Stimulated activated CD4-positive, alpha-beta T cell treated with anti-CD3 and anti-CD28 coated beads, Interleukin-4, amount 100 ng/mL, for 4 hours (primary cell): ENCODE measurements around the gene SCARB1.

Experiments
- DNase-seq, 2 experiments: peaks; one replicate each; pipeline ENCODE4 v3.0.0-alpha.2; 2020

Gene SCARB1

DNA sequence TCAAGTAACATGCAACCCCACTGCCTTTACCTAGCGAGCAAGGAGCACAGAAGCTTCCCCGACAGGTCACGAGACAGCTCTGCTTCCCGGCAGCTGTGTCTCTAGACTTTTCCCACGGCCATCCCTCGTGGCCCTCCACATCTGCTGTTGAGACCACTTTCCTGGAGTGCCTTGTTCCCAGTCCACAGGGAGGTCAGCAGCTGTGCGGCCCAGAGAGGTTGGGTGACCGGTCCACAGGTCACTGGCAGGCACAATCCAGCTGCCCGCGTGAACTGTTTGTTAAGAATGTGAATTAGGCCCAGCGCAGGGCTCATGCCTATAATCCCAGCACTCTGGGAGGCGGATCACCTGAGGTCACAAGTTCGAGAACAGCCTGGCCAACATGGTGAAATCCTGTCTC, 71.5 kb downstream of the SCARB1 start:
- DNase-seq = no peak

DNA sequence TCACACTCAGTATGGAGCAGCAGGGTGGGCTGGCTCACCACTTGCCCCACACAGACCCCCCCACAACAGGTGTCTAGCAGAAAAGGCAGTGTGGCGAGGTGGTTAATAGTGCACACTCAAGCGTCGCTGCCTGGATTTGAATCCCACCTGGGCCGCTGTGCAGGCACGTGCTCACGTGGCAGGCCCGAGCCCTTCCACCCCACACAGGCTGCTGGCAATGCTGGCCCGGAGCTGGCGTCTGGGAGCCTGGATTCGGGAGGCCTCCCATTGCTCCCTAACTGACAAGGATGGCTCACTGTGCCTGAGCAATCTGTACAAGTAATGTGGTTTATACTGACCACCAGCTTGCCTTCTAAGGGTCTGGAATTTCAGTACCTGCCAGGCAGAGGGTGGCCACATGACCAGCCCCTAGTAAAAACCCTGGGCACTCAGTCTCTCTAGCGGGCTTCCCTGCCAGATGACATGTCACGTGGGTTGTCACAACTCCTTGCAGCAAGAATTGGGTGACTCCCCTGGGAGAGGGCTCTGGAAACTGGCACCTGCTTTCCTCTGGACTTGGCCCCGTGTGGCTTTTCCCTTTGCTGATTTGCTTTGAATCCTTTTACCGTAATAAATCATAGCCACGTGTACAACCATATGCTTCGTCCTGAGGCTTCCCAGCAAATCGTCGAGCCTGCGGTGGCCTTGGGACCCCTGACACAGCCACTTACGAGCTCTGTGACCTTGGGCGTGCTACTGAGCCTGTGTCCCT, 72.8 kb downstream of the SCARB1 start:
- no peak for DNase-seq

DNA sequence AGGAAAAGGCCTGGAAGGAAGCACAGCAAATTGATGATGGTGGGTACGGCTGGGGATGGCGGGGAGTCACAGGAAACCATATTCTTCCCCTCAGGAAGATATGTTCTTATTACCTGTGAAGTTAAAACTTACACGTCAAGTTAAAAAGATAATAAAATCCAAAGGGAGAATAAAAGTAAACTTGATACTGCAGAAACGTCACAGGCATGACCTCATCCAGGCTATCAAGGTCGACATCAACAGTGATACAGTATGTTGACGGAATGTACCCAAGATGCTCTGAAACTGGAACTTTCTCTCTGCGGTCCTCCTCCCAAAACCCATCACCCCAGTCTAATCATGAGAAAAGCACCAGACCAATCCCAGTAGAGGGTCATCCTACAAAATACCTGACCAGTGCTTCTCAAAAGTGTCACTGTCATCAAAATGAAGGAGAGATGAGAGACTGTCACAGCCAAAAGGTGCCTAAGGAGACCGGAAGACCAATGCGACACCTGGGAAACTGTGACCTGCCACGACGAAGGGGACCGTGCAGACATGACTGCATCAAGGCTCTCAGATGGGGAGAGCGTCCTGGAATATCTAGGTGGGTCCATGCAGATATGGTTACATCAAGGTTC, 74.6 kb downstream of the SCARB1 start:
- no peak for DNase-seq

DNA sequence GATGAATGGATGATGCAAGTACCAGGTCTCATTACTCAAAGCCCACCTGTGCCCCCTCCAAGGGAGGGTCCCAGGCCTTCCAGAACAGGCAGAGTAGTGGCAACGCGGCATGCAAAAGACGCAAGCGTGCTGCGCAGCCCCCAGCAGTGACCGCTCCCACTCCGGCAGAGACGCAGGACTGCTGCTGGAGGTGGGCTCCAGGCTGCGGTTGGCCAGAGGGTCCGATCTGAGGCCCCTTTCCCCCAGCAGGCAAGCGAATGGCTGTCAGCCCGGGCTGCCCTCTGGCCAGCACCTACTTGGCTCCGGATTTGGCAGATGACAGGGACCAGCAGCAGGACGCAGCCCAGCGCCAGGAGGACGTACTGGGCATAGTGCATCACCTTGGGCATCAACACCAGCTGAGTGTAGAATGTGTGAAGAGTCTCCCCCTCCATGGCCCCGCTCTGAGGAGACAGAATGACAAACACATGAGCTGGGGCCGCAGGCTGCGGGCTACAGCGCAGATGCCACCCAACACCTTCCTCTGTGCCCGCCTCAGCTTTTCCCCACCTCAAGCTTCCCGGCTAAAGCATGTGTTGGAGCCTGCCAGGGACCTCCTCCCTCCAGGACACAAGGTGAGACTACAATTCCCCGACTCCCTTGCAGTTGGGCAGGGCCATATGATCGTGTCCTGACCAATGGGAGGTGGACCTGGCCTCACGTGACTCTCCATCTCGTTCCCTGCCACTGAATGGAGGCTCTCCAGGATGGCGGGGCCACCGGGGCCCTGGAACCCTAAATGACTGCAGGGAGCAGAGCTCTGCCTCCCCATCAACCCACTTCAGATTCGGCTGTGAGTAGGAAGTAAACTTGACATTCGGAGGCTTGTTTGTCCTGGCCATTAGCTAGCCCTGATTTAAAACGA, 77.4 kb downstream of the SCARB1 start:
- DNase-seq = no peak

DNA sequence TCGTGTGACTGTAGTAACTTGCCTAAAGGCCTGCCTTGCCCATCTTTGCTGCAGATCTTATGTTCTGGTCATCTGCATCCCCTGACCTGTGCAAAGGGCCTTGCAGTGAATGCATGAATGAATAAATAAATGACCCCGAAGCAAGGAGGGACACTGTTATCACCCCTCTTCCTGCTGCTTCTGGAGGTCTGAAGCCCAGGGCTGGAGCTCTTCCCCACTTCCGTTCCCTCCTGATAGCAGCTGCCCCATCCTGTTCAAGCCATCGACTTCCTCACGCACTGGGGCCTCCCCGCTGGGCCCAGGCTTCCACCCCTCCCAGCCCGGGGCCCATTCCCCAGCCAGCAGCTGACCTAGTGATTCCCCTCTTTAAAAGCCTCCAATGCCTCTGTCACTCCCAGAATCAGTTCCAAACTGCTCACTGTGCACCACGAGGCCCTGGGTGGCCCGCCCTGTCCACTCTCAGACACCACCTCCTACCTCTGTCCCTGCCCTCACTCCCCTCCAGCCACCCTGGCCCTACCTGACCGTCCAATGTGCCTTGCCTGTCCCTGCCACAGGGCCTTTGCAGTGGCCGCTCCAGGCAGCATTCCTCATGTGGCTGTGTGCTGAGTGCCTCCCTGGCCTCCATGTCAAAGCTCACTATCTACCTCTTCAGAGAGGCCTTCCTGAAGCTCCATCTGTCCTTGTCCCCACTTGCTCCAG, 78.6 kb downstream of the SCARB1 start:
- no peak for DNase-seq

DNA sequence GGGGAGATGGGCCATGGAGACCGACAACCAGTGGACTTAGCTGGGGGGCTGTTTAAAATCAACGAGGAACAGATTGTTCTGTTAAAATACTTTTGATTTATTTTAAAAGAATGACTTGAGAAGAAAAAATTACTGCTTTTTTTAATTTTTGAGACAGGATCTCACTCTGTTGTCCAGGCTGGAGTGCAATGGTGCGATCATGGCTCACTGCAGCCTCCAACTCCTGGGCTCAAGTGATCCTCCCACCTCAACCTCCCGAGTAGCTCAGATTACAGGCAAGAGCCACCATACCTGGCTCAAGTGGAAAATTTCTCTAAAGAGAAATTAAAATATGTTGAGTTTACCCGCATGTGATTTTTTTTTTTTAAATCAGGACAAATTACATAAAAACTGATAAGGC, 80.6 kb downstream of the SCARB1 start:
- no peak for DNase-seq

DNA sequence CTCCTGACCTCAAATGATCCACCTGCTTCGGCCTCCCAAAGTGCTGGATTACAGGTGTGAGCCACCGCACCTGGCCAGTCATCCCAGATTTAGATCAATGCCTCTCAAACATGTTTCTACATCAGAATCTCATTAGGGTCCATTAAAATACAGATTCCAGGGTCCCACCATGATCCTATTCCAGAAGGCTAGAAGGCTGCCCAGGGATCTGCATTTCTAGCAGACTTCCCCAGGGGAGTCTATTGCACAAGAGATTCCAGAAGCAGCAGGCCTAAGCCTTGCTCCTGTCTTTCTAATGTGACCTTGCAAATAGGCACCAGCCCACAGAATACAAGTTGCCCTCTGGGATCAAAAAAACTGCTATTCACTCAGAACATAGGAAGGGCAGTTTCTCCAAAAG, 81.5 kb downstream of the SCARB1 start:
- no peak for DNase-seq

DNA sequence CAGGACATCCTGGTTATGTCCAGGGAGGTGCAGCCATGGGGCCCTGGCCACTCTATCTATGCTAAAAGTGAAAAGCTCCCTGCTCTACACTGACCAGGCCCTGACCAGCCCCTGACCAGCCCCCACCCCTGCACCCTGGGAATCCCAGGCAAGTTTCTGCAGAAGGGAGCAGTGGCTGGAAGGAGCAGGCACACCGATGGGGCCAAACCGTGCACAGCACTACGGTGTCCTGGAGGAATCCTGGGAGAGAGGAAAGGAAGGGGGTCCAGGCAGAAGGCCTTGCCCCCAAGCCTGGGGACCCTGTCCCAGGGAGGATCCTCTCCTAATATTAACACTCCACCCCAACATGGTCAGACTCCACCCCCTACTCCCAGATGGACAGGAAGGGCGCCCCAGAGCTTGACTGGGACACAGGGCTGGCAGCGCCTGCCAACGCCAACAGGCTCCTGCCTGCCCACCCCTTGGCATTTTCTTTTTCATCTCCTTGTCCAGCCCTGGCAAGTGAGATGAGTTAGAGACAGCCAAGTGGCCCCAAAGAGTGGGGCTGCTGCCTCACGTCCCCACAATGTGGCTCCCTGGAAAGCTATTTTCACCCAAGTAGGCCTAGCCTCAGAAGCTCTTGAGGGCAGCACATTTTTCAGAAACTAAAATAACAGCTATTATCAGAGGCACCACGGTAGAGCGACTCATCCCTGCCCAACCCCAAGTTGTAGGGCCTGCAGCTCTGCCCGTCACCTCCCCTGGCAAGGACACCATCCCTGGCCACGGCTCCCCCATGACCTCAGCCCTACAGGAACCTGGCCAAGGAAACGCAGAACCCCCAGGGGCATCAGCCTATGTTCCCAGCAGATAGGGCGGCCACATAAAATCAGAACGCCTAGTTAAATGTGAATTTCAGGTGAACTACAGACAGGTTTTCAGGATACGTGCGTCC, 82.6 kb downstream of the SCARB1 start:
- DNase-seq = no peak

DNA sequence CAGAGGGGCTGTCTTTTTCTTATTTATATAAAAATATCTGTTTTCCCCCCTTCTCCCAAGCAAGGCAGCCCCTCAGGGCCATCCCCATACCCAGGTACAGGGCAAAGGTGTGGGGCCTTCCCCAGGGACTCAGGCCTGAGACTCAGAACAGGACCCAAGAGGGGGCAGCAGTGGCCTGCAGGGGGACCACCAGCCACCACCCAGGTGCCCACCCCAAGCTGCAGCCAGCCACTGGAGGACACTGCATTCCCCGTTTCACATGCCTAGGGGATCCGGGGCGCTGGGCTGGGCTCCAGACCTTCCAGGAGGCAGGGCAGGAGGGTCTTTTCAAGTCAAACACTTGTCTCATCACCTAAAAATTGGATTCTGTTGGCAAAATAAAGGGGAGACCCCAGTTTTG, 83.3 kb downstream of the SCARB1 start:
- DNase-seq = no peak

DNA sequence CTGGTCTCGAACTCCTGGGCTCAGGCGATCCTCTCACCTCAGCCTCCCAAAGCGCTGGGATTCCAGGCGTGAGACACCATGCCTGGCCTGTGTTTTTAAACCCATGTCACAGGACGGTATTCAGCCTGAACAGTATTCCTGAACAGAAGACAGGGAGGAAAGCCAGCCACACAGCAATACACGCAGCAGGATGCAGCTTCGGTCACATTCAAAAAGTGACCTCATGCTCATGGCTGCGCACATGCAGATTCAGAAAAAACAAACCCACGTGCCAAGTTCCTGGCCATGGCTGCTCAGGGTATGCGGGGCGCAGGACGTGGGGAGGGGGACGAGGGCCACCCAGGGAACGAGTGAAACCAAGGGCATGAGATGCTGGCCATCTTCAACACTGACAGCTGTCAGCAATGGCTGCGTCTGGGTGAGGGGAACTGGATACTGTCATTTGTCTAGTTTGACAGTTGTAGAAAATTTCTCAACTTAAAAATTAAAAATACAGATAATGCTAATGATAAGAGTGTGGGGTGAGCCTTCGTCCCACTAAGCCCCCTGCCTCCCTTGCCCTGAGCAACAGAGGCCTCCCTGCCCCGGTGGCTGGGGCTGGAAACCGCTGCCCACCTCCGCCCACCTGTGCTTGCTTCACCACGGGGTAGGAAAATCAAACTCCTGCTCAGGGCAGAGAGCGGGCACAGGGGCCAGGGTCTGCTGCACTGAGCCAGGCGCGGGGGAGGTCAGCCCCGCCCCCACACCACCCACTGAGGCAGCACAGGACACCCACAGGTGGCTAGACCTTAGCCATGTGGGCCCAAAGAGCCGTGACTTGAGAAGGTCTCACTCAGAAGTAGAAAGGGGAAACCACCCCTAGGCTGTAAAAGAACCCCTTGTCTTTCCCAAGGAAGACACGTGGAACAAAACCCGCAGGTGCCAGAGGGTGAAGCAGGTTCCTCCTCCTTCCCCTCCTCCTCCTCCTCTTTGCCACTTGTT, 84.2 kb downstream of the SCARB1 start:
- no peak for DNase-seq

DNA sequence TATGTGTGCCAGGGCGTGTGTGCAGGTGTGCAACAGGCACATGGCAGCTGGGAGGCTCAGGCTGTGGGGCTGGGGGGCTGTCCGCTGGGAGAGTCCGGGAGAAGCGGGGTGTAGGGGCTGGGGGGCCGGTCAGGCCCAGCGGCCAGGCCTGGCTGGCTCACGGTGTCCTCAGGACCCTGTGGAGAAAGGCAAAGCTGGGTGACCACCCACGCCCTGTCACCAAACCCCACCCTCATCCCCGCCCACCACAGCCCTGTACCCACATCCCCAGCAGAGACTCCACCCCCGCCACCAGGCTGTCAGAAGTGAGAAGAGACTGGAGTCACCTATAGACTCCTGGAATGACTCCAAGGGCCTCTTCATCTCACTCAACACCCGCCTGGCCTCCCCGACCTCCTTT, 85.3 kb downstream of the SCARB1 start:
- DNase-seq = no peak

DNA sequence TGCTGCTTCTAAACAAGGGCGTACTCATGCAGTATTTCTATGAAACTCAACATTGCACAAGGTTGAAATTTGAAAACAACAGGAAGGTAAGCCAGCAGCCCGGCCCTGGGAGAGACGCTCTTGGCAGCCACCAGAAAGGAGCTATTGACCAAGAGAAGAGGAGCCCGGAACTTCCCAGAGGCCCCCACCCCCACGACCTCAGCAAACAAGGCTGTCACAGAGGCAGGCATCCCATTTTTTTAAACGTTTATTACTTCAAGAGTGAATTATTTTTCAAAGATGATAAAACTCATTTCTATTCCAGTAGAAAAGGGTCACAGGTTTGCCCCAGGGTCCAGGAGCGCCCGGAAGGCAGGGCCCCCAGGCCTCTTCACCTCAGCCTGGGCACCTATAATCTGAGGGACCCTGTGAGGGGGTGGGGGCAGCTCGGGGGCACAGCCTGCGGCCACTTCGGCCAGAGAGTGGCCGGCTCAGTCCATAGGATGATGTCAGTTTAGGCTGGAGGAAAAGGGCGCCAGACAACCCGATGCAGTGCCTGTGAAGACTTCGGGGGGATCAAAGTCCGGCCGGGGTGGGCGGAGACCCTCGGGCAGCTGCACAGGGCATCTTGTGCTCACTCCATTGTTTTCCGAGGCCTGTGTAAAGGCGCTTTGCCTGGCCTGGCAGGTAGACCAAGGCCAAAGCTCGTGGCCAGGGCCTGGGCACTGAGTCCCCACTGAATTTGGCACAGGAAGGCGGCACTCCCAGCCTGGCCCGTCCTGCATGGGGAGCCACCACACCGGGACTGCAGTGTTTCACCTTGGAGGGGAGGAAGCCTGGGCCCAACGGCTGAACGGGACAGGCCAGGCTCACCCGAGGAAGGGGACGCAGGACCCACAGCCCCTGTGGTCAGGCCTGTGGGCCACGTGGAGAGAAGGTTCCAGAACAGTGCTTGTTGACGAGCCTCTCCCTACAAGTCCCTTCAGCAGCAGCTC, 86.0 kb downstream of the SCARB1 start:
- no peak for DNase-seq

DNA sequence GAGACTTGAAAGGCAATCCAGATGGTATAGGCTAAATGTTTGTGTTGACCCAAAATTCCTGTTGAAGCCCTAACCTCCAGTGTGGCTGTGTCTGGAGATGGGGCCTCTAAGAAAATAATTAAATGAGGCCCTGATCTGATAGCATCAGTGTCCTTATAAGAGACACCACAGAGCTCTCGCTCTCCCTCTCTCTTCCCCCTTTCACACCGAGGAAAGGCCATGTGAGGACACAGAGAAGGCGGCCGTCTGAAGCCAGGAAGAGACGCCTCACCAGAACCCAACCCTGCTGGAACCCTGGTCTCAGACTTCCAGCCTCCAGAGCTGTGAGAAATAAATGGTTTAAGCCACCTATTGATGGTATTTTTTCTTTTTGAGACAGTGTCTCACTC, 87.5 kb downstream of the SCARB1 start:
- no peak for DNase-seq

DNA sequence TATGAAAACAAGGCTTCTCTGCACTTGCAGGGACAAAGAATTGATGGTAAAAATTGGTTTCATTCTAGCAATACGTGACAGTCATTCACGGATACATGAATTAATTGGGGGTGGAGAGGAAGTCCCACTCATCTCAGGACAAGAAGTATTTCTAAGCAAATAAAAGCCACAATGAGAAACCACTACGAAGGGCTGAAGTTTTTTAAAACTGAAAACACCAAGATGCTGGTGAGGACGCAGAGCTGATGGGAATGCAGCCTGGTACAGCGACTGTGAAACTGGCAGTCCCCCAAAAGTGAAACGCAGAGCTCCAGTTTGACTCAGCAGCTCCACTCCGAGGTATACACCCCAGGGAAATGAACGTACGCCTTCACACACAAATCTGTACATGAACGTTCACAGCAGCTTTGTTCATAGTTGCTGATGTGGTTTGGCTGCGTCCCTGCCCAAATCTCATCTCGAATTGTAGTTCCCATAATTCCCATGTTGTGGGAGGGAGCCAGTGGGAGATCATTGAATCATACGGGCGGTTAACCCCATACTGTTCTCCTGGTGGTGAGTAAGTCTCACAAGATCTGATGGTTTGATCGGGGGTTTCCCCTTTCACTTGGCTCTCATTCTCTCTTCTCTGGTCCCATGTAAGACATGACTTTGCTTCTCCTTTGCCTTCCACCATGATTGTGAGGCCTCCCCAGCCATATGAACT, 89.0 kb downstream of the SCARB1 start:
- DNase-seq = peak; percentile 49 to 55

DNA sequence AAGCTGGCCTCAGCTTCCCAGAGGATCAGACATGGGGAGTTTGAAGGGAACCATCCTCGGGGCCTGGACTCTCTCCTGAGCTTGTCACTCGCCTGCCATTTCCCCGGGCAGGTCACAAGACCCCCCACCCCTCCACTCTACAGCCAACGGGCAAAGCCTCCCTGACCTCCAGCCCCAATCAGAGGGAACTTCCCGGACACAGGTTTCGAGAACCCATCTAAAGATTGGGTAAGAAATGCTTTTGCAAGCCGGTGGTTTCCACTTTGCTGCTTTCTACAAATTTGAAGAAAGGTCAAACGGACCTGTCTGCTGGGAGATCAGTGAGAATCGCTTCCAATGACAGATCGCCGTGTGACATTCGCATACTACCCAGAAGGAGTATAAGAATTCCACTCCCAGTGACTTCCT, 89.6 kb downstream of the SCARB1 start:
- no peak for DNase-seq

DNA sequence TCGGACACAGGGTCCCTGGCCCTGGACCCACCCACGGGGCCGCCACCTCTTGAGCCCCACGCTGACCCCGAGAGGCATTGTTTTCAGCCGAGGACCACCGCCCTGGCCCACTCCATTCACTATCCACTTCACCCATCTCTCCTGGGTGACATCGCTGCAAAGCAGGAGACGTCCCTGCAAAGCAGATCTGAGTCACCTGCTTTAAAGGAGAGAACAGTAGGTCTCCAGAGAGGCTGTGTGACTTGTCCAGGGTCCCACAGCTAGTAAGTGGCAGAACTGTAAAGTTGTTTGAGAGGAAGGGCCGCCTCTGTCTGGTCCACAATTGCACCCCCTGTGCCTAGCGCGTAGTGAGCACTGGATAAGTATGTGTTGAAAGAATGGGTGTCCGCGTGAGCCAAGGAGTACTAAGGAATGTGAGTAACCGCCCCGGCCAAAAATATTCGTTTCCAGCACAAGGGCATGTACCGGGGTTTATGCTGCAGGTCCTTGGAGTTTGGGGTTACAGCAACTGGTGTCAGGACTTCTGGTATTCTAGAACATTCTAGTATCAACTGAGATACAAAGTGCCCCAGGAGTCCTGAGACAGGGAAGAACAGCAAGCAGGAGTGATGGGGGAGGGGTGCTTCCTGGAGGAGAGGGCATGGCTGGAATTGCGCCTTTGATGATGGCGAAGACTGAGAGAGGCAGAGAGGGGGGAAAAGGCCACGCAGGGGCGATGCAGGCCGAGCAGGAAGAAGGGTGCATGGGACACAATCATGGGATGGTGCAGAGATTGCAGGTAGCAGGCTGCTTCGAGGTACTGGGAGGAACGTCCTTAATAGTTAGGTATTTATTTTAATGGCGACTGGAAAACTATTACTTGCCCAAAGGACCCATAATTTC, 91.1 kb downstream of the SCARB1 start:
- no peak for DNase-seq

DNA sequence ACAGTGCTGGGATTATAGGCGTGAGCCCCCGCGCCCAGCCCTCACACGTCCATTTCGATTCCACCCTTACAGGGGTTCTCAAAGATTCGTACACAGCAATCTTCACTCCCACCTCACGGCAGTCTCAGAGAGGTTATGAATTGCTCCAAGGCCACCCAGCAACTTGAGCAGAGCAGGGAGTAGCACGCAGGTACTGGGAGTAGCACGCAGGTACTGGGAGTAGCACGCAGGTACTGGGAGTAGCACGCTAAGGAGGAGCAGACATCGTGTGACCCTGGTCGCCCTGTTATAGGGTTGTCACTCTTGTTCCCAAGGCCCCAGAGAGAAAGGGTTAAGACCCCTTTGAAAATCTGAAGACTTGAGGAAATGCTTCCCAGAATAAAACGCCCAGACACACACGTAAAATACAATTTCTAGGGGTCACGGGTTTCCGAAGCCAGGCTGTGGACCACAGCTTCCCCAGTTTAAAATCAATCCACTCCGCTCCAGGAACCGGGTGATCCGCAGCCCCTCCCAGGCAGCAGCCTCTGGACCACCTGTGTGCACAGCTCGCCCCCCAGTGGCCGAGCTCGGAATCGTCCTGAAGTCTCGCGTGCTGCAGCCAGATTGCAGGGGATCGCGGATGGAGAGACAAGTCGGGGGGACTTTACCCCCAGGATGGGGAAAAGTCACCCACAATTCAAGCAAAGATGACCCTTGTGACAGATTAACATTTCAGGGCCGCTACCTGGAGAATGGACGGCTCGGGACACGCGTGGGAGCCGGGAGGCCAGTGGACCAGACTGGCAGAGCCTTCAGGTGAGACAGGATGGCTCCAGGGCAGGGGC, 92.0 kb downstream of the SCARB1 start:
- DNase-seq = peak; percentile 67 to 89
